Epithelial cell of esophagus (primary cell): ENCODE measurements around the gene MYRIP.
A peak's percentile ranks its signal among the peaks of the same experiment; 100 is the strongest.

Experiments used
- DNase-seq: peaks from one replicate; pipeline ENCODE4 v3.0.0; 2010; ENCODE audit warnings: low read depth
- H3K4me3 ChIP-seq: 2 replicates; pipeline ENCODE4 v1.5.1; 2011; ENCODE audit warnings: mild to moderate bottlenecking, low read length, control low read depth
- TF ChIP-seq, protein P1 (sequence below): IDR thresholded peaks from 2 replicates; pipeline ENCODE4 v1.5.1; 2011; ENCODE audit warnings: low read depth, mild to moderate bottlenecking, low read length, control low read depth, inconsistent platforms; ENCODE audit not compliant: insufficient read depth; ENCODE audit errors: missing control alignments

The MYRIP gene

DNA sequence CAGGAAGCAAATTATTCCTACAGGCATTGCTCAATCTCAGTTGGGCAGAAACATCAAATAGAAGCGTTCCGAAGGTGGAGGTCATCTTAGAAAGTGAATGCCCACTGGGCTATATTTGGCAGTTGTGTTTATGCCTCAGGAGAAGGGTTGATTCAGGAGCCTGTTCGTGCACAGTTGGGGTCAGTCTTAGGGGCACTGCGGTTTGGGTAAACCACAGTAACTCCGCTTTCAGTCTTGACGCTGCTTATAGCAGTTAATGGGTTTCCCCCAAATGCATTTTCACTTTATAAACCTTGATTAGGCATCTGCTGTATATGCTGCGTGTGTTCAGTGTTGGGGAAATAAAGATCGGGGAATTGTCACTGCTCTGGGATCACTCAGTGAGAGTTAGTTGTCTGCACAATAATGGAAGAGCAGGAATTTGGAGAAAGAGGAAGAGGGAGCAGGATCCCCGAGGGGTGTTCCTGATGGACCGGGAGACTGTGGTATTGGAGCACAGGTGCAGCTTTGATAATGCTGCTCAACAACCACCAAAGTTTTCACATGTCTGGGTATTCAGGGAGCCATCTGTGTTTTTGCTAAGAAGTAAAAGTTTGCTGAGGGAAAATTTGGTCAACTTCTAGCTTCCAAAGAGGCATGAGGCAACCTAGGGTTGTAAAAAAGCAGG, 375.8 kb downstream of the MYRIP start:
- TF ChIP-seq, protein P1, sequence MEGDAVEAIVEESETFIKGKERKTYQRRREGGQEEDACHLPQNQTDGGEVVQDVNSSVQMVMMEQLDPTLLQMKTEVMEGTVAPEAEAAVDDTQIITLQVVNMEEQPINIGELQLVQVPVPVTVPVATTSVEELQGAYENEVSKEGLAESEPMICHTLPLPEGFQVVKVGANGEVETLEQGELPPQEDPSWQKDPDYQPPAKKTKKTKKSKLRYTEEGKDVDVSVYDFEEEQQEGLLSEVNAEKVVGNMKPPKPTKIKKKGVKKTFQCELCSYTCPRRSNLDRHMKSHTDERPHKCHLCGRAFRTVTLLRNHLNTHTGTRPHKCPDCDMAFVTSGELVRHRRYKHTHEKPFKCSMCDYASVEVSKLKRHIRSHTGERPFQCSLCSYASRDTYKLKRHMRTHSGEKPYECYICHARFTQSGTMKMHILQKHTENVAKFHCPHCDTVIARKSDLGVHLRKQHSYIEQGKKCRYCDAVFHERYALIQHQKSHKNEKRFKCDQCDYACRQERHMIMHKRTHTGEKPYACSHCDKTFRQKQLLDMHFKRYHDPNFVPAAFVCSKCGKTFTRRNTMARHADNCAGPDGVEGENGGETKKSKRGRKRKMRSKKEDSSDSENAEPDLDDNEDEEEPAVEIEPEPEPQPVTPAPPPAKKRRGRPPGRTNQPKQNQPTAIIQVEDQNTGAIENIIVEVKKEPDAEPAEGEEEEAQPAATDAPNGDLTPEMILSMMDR, result no peak
- no peak for DNase-seq
- H3K4me3 ChIP-seq, result no peak overlapping the region

GRCh38 chr3:40186508-40186907, 377.1 kb downstream of the MYRIP start:
- DNase-seq, result no peak
- no peak overlapping the region for H3K4me3 ChIP-seq
- TF ChIP-seq, protein P1, result no peak

GRCh38 chr3:40187945-40188344, 378.5 kb downstream of the MYRIP start:
- TF ChIP-seq, protein P1, result no peak

GRCh38 chr3:40189118-40189517, 379.7 kb downstream of the MYRIP start:
- TF ChIP-seq, protein P1, result no peak
- no peak for DNase-seq
- H3K4me3 ChIP-seq, result no peak overlapping the region

More at GRCh38 chr3:40187945-40188344, 378.5 kb downstream of the MYRIP start:
- H3K4me3 ChIP-seq, result no peak overlapping the region
- DNase-seq, result peak; percentile 35

DNA sequence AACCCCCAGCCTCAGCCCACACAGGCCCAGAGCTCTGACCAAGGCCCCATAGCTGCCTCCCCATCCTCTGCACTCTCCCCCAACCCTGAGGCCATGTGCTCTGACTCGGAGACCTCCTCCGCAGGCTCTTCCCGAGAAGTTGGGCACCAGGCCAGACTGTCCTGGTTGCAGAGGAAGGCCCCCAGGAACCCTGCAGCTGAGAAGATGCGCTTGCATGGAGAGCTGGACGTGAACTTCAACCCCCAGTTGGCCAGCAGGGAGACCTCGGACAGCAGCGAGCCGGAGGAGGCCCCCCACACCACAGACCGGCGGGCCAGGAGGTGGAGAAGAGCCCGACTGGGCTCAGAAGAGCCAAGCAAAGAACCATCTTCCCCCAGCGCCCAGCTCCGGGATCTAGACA, 380.6 kb downstream of the MYRIP start:
- TF ChIP-seq, protein P1, result no peak

GRCh38 chr3:40191251-40191650, 381.8 kb downstream of the MYRIP start:
- no peak for DNase-seq
- TF ChIP-seq, protein P1, result no peak
- H3K4me3 ChIP-seq, result no peak overlapping the region

More for the DNA sequence above, 380.6 kb downstream of the MYRIP start:
- no peak overlapping the region for H3K4me3 ChIP-seq
- DNase-seq, result no peak
